Immature natural killer cell (primary cell): Measurements from ENCODE around the gene GTF3A. TPM values are rescaled to one million over a fixed set of nuclear protein-coding genes. Genes with fewer than 3 reads are reported as not detected.
A peak's percentile ranks its signal among the peaks of the same experiment; 100 is the strongest.

Experiments used
- DNase-seq, 3 donors: peaks; one replicate each; pipeline ENCODE4 v3.0.0; 2022; ENCODE audit warnings: mixed read lengths in 1 of 3
- H3K27ac Mint-ChIP-seq, 6 donors: one replicate each; pipeline ENCODE4 v1.8.0; 2020; ENCODE audit warnings: mixed read lengths in 6 of 6, mild to moderate bottlenecking in 5 of 6, inconsistent platforms in 4 of 6, moderate library complexity in 3 of 6
- H3K27me3 Mint-ChIP-seq, 3 donors: one replicate each; pipeline ENCODE4 v1.8.0; 2020 to 2021; ENCODE audit warnings: low read depth in 3 of 3, mild to moderate bottlenecking in 3 of 3, mixed read lengths in 3 of 3, moderate library complexity in 3 of 3, inconsistent platforms in 1 of 3
- H3K36me3 Mint-ChIP-seq, 3 donors: one replicate each; pipeline ENCODE4 v1.8.0; 2020; ENCODE audit warnings: mixed read lengths in 3 of 3, inconsistent platforms in 2 of 3, mild to moderate bottlenecking in 2 of 3
- H3K4me1 Mint-ChIP-seq, 2 donors: one replicate each; pipeline ENCODE4 v1.8.0; 2020; ENCODE audit warnings: inconsistent platforms in 2 of 2, mild to moderate bottlenecking in 2 of 2, mixed read lengths in 2 of 2, moderate library complexity in 1 of 2
- H3K4me3 Mint-ChIP-seq, 5 donors: one replicate each; pipeline ENCODE4 v1.8.0; 2020; ENCODE audit warnings: mild to moderate bottlenecking in 5 of 5, mixed read lengths in 5 of 5, inconsistent platforms in 3 of 5, moderate library complexity in 3 of 5
- H3K9me3 Mint-ChIP-seq, 6 donors: one replicate each; pipeline ENCODE4 v1.8.0; 2020; ENCODE audit warnings: mild to moderate bottlenecking in 6 of 6, mixed read lengths in 6 of 6, inconsistent platforms in 4 of 6, moderate library complexity in 3 of 6
- polyA plus RNA-seq, 3 donors: library from polyadenylated mRNA; unstranded; fragments of 300-500 nt; fragmentation: Illumina TruSeq; gene quantifications; one replicate each; pipeline ENCODE4 v1.2.3, GENCODE V29; 2021

Gene GTF3A
- 100 to 1,000 TPM; 483 to 645 (median 583) TPM for polyA plus RNA-seq

GRCh38 chr13:27424246-27425157, at the start of gene GTF3A:
GTF3A (plus strand) TSS chr13:27424619.
- Mint-ChIP-seq H3K4me1 (peaks cover 44 to 51% of the 10 kb centered on the region in 2 donors), H3K27ac (peak within 1 kb of the TSS; percentile 95 to 96 (median 96)), H3K36me3 (peaks cover 8 to 16% (median 8%) of the 10 kb centered on the region in 3 donors)

GRCh38 chr13:27374650-27375049, 49.8 kb upstream of the GTF3A start:
- no peaks in the 10 kb centered on the region for H3K36me3 Mint-ChIP-seq
- H3K9me3 Mint-ChIP-seq: no peaks in the 10 kb centered on the region
- H3K4me1 Mint-ChIP-seq: peaks cover 4 to 19% of the 10 kb centered on the region in 2 donors
- peaks cover 0 to 5% (median 0%) of the 10 kb centered on the region in 3 donors for H3K27me3 Mint-ChIP-seq
- peak overlapping the region in 1 of 5 donors; percentile 33 for H3K4me3 Mint-ChIP-seq
- no peak overlapping the region for H3K27ac Mint-ChIP-seq
- DNase-seq: peak; percentile 26 to 51 (median 43)

More at GRCh38 chr13:27424246-27425157, at the start of gene GTF3A:
- Mint-ChIP-seq H3K9me3 (no peaks in the 10 kb centered on the region), H3K27me3 (peaks cover 3 to 26% (median 13%) of the 10 kb centered on the region in 3 donors), H3K4me3 (peak within 1 kb of the TSS; percentile 86 to 98 (median 91))
- DNase-seq: peak; percentile 92 to 93 (median 93)

- peaks cover 1 to 12% of the 10 kb centered on the region in 2 donors for H3K4me1 Mint-ChIP-seq
- no peaks in the 10 kb centered on the region for H3K36me3 Mint-ChIP-seq
- no peak overlapping the region for H3K4me3 Mint-ChIP-seq
- DNase-seq: peak; percentile 35 to 43 (median 35)
- no peak overlapping the region for H3K27ac Mint-ChIP-seq
- H3K27me3 Mint-ChIP-seq: peaks cover 0 to 3% (median 2%) of the 10 kb centered on the region in 3 donors
- no peaks in the 10 kb centered on the region for H3K9me3 Mint-ChIP-seq
These were observed 48.6 kb upstream of the GTF3A start for GRCh38 chr13:27375686-27376326.

- Mint-ChIP-seq H3K4me3 (no peak overlapping the region), H3K27ac (no peak overlapping the region), H3K4me1 (peaks cover 1 to 12% of the 10 kb centered on the region in 2 donors), H3K9me3 (no peaks in the 10 kb centered on the region), H3K36me3 (no peaks in the 10 kb centered on the region), H3K27me3 (peaks cover 2 to 3% (median 3%) of the 10 kb centered on the region in 3 donors)
- DNase-seq: no peak
These were observed 45.3 kb upstream of the GTF3A start for GRCh38 chr13:27379126-27379525.

- Mint-ChIP-seq H3K4me1 (peaks cover 0 to 6% of the 10 kb centered on the region in 2 donors), H3K27ac (no peak overlapping the region), H3K27me3 (peaks cover 2 to 3% (median 3%) of the 10 kb centered on the region in 3 donors), H3K4me3 (no peak overlapping the region), H3K9me3 (no peaks in the 10 kb centered on the region), H3K36me3 (no peaks in the 10 kb centered on the region)
- DNase-seq: peak; percentile 17 to 30 (median 19)
These were observed 44.5 kb upstream of the GTF3A start for GRCh38 chr13:27379694-27380641.

GRCh38 chr13:27381601-27382000, 42.8 kb upstream of the GTF3A start:
- Mint-ChIP-seq H3K4me1 (no peaks in the 10 kb centered on the region), H3K36me3 (no peaks in the 10 kb centered on the region), H3K27me3 (peaks cover 0 to 3% (median 2%) of the 10 kb centered on the region in 3 donors), H3K9me3 (no peaks in the 10 kb centered on the region), H3K4me3 (no peak overlapping the region), H3K27ac (no peak overlapping the region)
- DNase-seq: no peak

GRCh38 chr13:27383104-27383921, 41.1 kb upstream of the GTF3A start:
- H3K27ac Mint-ChIP-seq: no peak overlapping the region
- no peaks in the 10 kb centered on the region for H3K36me3 Mint-ChIP-seq
- no peak for DNase-seq
- no peaks in the 10 kb centered on the region for H3K9me3 Mint-ChIP-seq
- no peaks in the 10 kb centered on the region for H3K4me1 Mint-ChIP-seq
- peaks cover 0 to 3% (median 2%) of the 10 kb centered on the region in 3 donors for H3K27me3 Mint-ChIP-seq
- no peak overlapping the region for H3K4me3 Mint-ChIP-seq

- no peaks in the 10 kb centered on the region for H3K36me3 Mint-ChIP-seq
- H3K27ac Mint-ChIP-seq: no peak overlapping the region
- no peaks in the 10 kb centered on the region for H3K4me1 Mint-ChIP-seq
- no peak for DNase-seq
- H3K4me3 Mint-ChIP-seq: no peak overlapping the region
- H3K9me3 Mint-ChIP-seq: no peaks in the 10 kb centered on the region
- peaks cover 0 to 4% (median 2%) of the 10 kb centered on the region in 3 donors for H3K27me3 Mint-ChIP-seq
These were observed 40.1 kb upstream of the GTF3A start for GRCh38 chr13:27384285-27384684.

GRCh38 chr13:27388241-27388640, 36.2 kb upstream of the GTF3A start:
- Mint-ChIP-seq H3K27me3 (peaks cover 0 to 7% (median 4%) of the 10 kb centered on the region in 3 donors), H3K27ac (no peak overlapping the region), H3K36me3 (no peaks in the 10 kb centered on the region), H3K4me3 (no peak overlapping the region), H3K4me1 (no peaks in the 10 kb centered on the region), H3K9me3 (no peaks in the 10 kb centered on the region)
- DNase-seq: no peak

GRCh38 chr13:27389891-27390290, 34.5 kb upstream of the GTF3A start:
- no peak overlapping the region for H3K27ac Mint-ChIP-seq
- H3K4me1 Mint-ChIP-seq: no peaks in the 10 kb centered on the region
- H3K36me3 Mint-ChIP-seq: no peaks in the 10 kb centered on the region
- peaks cover 0 to 7% (median 4%) of the 10 kb centered on the region in 3 donors for H3K27me3 Mint-ChIP-seq
- DNase-seq: no peak
- H3K4me3 Mint-ChIP-seq: no peak overlapping the region
- H3K9me3 Mint-ChIP-seq: no peaks in the 10 kb centered on the region

- Mint-ChIP-seq H3K4me1 (no peaks in the 10 kb centered on the region), H3K9me3 (no peaks in the 10 kb centered on the region), H3K4me3 (no peak overlapping the region), H3K27me3 (peaks cover 4 to 7% (median 5%) of the 10 kb centered on the region in 3 donors), H3K27ac (no peak overlapping the region), H3K36me3 (no peaks in the 10 kb centered on the region)
- DNase-seq: no peak
These were observed 32.9 kb upstream of the GTF3A start for GRCh38 chr13:27391471-27391870.

- peaks cover 5 to 7% (median 6%) of the 10 kb centered on the region in 3 donors for H3K27me3 Mint-ChIP-seq
- H3K4me3 Mint-ChIP-seq: no peak overlapping the region
- no peaks in the 10 kb centered on the region for H3K4me1 Mint-ChIP-seq
- no peaks in the 10 kb centered on the region for H3K36me3 Mint-ChIP-seq
- no peaks in the 10 kb centered on the region for H3K9me3 Mint-ChIP-seq
- H3K27ac Mint-ChIP-seq: no peak overlapping the region
- no peak for DNase-seq
These were observed 31.3 kb upstream of the GTF3A start for GRCh38 chr13:27393101-27393500.
